HG03521 (cell line): ENCODE results near the gene GNA12.

Experiments used
- ATAC-seq: cut with Tn5 transposase; IDR thresholded peaks from one replicate; pipeline ENCODE4 v1.9.1; 2021; ENCODE audit warnings: mild to moderate bottlenecking, moderate library complexity; ENCODE audit not compliant: unreplicated experiment

Gene GNA12

DNA sequence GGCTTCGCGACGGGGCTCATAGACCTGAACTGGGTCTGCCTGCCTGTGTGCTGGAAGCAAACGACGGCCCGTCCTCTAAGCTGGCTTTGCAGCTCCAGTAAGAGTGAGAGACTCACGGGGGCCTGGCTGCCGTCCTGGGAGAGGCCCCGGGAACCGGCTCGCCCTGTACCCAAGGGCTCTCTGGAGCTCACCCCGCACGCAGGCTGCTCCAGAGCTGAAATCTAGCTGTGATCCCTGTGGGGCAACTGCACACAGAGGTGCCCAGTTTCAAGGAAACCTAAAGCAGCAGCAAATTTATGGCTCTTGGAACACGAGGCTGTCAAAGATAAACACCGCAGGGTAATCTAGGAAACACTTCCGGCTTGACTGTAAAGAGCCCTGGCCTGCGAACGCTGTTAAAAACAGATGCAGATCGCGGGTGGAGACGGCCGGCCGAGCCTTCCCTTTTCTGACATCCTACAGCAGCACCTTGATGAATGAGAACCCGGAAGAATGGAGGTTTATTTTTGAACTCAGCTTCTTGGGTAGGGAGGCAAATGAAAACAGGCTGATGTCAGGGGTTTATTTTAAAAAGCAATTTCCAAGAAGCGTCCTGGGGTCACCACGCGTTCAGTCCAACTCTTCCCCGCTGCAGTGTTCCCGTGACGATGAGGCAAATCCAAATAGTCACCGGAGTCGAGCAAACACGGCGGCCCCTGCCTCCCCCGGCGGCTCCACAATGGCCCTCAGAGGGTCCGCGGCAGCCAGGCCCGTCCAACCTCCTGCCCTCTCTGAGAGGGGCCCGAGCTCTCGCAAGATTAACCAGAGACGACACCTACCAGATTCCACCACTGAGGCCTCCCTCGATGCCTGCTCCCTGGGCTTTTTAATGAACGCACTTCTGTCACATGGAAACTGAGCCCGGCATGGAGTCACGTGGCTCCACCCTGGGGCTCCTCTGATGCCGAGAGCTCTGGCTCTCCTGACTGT lies 126.5 kb downstream of the GNA12 start:
- no peak for ATAC-seq

DNA sequence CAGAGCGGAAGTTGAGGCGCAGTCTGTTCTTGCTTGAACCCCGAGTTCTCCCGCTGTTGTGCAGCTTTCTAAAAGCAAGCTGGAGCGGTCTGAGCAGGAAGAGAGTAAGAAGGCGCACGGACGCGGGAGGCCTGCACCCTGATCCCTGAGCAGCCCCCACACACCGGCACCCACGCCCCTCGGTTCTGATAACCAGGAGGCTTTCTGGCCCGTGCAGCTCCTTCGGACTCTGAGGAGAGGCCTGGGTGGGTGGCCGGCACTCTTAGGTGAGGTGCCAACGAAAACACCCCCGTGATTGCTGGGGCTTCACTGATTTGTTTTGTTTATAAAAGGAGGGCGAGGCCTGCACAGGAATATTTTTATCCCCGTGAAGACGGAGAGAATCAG lies 127.2 kb downstream of the GNA12 start:
- no peak for ATAC-seq

DNA sequence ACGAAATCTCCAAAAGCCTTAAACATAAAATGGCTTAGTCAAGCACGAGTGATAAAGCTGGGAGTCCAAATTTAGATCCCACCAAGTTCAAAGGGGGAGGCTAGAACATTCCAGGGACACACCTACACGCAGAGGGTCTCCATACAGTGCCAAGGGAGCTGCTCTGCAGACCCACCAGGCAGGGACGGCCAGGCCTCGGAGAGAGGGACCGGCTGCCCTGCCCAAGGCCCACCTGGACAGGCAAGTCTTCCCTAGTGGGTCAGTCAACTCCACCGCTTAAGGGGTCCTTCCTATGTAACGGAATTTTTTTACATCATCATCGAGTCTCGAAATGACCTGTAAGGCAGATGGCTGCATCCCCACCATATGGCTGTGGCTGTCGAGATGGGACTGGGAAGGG lies 127.6 kb downstream of the GNA12 start:
- no peak for ATAC-seq

DNA sequence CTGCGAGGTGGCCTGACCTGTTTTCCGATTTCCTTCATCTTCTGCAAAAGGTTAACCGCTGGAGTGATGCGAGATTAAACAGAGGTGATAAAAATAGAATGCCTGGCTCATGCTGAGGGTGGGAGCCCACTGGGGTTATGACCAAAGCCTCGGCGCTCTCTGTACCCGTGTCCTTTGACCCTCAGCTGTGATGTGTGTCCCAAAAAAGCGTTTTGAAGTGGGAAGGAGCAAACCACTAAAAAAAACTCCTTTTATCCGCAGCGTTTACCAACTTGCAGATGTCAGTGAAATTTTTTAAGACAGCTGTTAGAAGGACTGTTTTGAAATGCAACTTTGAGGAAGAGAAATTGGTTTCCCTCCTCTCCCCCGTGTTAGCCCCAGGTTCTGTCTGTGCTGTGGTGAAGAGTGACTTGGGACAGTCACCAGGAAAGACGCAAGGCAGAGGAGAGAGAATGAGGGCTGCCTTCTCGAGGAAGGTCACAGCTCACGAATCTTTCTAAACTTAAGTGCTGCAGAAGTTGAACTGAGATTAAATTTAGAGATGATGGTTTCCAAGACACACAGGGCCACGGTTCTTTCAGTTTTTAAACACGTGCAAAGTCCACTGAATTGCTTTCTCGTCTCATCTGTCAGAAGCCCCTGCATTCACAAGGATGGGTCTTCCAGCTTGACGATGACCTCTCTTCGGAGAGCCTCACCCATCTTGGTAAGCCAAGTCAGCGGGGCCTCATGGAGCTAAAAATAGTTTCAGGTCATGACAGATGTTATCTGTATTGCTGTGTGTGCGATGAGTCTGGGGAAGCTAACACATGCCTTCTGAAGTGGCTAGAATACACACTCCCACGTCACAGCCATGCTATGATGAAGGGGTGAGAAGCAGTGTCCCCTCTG lies 128.5 kb downstream of the GNA12 start:
- ATAC-seq, result no peak

DNA sequence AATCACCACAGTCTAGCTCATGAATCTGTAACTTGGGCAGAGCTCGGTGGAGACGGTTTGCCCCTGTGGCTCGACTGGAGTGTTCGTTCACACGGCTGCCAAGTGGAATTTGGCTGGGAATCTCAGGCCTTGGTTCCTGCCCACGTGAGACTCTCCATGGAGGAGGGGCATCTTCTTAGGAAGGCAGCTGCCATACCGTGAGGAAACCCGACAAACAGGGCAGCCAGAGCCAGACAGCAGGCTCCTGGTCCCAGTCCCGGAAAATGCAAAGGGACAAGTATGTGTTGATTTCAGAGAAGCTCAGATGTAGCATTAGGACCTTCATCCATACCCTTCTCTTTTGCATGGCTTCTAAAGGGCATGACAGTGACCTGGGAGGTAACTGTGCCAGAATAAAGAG lies 129.5 kb downstream of the GNA12 start:
- ATAC-seq, result no peak

DNA sequence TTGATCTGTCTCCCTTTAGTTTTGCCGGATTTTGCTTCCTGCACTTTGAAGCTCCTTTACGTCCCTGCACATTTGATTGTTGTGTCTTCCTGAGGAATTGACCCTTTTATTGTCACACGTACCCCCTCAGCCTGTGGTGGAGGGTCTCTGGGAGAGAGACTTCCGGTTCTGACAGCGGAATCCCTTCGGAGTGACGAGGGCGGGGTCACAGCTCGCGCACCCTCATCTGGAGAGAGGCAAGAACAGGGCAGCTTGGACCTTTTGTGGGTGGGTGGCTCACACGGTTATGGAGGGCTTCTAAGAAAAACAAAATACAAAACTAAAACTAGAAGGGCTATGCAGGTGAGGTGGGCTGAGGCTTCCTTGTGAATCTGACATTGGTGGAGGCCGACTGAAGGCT lies 130.1 kb downstream of the GNA12 start:
- no peak for ATAC-seq

DNA sequence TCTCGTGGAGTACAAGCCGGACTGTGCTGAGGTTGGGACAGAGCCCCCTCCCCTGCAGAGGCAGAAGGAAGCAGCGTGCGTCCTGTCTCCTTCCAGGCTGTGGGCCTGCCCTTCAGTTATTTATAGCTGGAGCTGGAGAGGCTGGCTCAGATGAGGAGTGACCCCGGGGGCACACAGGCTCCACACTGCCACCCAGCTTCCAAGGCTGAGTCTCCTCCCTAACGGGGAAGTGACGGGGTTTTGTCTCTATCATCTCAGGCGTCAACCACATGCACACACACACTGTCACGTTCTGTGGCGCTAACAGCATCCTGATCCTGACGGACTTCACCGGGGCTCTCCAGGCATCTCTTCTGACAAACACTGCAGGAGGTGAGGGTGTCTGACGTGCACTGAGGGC lies 130.7 kb downstream of the GNA12 start:
- no peak for ATAC-seq

DNA sequence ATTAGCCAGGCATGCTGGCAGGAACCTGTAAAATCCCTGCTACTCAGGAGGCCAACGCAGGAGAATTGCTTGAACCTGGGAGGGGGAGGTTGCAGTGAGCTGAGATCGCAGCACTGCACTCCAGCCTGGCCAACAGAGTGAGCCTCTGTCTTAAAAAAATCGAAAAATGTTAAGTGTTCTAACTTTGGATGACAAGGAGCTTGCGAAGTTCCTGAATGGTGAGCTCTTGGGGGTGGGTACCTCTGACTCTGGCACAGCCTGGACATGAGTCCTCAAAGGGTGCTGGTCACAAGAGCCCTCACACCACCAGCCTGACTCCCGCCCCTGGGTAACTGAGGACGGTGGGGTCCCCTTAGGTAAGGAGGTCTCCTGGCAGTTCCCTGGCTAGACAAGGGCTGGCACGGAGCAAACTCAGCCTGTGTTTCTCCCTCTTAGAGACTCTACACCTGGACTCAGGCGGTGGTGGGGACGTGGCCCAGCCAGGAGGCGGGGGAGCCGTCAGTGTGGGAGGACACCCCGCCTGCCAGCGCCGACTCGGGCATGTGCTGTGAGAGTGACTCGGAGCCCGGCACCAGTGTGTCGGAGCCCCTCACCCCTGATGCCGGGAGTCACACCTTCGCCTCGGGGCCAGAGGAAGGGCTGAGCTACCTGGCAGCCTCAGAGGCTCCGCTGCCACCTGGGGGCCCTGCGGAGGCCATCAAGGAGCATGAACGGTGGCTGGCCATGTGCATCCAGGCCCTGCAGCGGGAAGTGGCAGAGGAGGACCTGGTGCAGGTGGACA lies 132.0 kb downstream of the GNA12 start:
- ATAC-seq, result no peak

DNA sequence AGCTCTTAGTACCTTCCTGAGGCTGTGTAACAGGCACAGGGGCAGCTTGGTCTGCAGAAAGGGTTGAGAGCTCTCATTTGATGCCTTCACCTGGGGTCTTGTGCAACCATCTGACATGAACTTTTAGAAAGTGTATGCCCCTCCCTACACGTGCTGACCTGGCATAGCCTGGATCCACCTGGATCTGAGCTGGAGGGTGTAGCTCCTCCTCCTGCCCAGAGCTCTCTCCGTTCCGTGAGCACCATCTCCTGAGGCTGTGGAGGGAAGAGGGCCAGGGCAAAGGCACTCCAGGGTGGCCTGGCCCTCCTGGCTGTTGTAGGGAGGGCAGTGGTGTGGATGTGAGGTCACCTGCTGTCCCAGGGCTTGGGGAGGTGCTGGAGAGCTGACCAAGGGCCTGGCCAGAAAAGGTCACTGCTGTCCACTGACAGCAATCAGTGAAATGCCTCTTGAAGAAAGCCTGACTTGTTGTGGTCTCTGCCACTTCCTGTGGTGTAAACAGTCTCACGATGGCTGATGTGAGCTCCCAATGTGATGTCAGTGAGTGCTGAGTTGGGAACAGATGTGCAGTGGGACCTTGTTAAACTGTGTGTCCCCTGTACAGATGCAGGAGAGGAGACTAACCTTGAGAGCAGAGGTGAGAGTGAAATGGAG lies 133.1 kb downstream of the GNA12 start:
- ATAC-seq, result no peak

DNA sequence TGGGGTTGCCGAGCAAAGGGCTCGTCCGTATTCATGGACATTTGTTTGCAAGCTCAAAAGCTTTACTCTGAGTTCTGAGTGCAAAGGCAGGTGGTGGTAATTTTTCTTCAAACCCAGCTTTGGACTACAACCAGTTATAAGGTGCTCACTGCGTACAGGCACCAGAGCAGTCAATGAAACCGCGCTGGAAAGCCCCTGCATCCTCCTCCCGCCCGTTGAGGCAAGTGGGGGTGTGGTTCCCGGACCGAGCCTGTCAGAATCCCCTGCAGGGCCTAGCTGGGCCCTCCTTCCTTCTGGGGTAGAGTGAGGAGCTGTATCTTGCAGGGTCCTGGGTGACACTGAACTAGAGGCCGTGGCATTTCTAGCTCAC lies 133.8 kb downstream of the GNA12 start:
- ATAC-seq, result peak; percentile 44

DNA sequence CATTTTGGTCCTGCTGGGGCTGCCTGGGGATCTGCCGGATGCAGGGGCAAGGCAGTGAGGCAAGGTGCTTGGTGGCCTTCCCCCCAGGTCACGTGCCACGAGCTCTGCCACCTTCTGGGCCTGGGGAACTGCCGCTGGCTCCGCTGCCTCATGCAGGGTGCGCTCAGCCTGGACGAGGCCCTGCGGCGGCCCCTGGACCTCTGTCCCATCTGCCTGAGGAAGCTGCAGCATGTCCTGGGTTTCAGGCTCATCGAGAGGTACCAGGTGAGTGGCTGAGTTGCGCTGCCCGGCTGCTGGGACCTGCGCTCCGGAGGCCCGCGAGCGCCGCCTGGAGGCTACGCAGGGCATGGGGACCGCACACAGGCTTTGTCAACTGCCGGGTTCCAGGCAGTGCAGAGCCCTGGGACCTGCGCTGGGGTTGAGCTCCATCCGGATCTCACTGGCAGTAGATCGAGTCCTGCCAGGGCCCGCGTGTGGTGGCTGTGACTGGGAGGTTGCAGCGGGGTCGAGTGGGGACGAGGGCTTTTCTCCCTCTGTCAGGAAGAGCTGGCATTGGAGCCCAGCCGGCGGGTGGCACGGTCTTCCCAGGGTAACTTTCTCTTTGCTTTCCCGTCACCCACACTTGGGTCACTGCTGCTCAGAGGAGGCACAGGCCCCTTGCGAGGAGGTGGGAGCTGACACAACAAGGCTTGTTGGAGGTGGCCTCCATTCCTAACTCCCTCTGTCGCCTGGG lies 134.4 kb downstream of the GNA12 start:
- ATAC-seq, result peak; percentile 82

DNA sequence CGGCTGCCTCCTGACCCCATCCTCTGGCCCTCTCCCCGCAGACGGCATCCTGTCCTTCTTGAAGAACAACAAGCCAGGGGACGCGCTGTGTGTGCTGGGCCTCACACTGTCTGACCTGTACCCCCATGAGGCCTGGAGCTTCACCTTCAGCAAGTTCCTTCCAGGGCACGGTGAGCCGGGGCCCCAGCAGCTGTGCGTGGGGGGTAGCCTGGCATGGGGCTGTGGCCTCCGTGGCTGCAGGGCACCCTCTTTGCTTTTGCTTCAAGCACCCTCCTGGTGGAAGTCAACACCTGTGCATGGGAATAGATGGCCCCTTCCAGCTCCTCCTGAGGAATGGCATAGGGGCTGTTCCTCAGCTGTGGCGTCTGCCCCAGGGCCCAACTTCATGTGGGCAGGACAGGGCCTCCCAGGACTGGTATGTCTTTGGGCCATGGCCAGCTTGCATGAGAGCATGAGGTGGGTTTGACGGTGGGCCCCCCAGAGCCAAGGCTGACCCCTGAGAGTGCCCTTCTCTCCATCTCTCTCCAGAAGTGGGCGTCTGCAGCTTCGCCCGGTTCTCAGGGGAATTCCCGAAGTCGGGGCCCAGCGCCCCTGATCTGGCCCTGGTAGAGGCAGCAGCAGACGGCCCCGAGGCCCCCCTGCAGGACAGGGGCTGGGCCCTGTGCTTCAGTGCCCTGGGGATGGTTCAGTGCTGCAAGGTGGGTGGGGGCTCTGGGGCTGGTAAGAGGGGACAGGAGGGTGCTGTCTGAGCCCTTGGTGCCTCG lies 135.4 kb downstream of the GNA12 start:
- no peak for ATAC-seq

DNA sequence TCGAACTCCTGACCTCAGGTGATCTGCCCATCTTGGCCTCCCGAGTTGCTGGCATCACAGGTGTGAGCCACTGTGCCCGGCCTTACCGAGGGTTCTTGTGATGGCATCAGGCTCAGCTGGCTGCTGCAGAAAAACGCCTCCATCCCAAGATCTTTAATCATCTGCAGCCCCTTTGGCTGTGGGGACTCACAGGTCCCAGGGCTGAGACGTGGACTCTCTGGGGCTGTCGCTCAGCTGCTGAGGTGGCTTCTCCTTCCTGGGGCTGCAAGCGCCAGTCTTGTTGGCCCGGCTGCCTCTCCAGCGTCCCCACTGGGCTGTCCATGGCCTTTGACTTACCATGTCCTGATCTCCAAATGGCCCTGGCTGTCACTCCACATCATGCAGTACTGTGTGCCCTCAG lies 136.1 kb downstream of the GNA12 start:
- no peak for ATAC-seq

DNA sequence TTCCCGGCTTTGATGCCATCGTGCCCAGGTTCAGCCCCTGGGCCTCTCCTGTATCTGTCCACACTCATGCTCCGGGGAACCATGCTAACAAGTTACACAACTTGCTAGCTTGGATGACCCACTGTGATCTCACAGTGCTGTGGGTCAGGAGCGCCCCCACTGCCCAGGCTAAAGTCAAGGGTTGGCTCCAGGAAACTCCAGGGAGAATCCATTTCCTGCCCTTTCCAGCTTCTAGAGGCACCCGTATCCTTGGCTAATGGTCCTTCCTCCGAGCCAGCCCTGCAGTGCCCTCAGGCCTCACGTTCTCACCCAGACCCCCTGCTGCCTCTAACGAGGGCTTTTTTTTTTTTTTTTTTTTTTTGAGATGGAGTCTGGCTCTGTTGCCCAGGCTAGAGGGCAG lies 136.6 kb downstream of the GNA12 start:
- ATAC-seq, result no peak

DNA sequence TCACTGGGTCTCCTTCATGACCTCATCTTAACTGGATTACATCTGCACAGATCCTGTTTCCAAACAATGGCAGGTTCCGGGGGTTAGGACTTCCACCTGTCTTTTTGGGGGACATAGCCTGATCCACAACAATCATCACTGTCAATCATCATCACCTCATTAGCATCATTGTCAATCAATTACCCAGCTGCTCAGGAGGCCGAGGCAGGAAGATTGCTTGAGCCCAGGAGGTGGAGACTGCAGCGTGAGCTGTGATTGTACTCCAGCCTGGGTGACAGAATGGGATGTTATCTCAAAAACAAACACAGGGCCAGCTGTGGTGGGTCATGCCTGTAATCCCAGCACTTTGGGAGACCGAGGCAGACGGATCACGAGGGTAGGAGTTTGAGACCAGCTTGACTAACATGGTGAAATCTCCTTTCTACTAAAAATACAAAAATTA lies 137.4 kb downstream of the GNA12 start:
- ATAC-seq, result no peak

DNA sequence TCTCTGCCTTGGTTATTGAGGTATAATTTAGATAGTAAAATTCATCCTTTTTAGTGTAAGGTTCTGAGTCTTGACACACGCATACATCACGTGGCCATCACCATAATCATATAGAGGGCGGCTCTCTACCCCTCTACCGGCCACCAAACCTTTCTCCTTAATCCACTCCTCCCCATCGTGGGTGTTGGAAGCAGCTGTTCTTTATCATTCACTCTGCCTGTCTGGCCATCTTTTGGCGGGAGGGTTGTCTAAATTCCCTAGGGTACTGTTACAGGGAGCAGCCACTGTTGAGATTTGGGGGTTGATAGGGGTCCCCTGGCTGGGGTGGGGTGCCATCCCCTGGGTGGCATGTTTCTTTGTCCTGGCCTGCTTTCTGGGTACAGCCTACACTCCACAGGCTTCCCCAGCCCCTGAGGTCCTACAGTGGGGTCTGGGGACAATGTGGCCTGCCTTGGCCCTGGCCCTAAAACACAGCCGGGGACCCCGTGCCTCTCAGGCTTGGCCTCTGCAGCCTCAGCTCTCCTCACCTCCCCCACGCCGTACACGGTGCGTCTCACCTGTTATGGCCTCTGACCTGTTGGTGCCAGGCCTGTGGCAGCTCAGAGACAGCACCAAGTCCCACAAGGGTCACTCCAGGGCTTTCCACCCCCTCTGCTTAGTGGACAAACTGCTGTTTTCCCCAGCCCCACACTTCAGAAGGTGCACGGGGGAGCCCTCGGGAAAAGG lies 138.6 kb downstream of the GNA12 start:
- ATAC-seq, result no peak

DNA sequence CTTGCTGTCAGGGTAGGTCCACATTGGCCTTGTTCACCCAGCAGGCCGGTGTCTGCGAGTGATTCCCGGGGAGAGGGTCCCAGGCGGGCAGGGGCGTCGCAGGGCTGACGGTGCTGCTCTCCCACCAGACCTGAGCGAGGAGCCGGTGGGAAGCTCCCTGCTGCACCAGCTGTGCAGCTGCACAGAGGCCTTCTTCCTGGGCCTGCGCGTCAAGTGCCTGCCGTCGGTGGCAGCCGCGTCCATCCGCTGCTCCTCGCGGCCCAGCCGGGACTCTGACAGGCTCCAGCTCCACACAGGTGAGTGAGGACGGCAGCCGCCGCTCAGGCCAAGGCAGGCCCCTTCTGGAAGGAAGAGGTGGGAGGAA lies 141.5 kb downstream of the GNA12 start:
- ATAC-seq, result no peak

DNA sequence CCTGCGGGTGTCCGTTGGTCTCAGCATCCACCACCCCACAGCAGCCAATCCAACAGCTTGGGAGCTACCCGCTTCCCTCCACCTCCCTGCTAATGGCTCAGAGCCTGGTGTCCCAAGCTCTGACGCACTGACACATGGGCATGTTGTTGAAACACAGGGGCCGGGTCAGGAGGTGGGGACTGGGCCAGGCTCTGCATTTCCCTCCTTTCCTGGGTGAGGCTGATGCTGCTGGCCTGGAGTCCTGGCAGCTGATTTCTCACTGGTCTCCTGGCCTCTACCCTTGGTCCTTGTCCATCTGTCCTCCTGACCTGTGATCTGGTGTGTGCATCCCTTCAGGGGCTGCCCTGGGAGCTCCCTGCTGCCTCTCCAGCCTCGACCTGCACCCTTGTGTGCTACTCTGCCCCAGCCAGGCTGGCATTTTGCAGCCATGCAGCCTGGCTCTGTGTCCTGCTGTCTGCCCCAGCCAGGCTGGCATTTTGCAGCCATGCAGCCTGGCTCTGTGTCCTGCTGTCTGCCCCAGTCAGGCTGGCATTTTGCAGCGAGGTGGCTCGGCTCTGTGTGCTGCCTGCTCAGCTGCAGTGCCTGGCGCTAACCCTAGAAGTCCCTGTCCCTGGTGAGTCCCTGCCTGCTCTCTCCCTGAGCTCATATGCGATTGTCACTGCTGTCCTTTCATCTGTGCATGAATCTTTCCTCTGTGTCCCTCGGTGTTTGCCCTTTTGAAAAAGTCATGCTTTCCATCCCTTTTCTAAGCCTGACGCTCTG lies 142.1 kb downstream of the GNA12 start:
- ATAC-seq, result no peak
